HepG2 (cell line): ENCODE measurements around the gene XRCC1. TPM values are rescaled to one million over a fixed set of nuclear protein-coding genes. Genes with fewer than 3 reads are reported as not detected.

ENCODE experiments used
- BRD4 ChIP-seq: sonication (generic); formaldehyde crosslinking; IDR thresholded peaks from 2 replicates; pipeline ENCODE4 v1.4.0; 2020; ENCODE audit warnings: missing genetic modification reagents
- GFI1 ChIP-seq: sonication (generic); formaldehyde crosslinking; IDR thresholded peaks from 2 replicates; pipeline ENCODE4 v1.5.0; 2020; ENCODE audit warnings: missing genetic modification reagents, mild to moderate bottlenecking, borderline replicate concordance
- HOXA3 ChIP-seq: sonication (generic); formaldehyde crosslinking; IDR thresholded peaks from 2 replicates; pipeline ENCODE4 v1.5.0; 2020; ENCODE audit warnings: missing genetic modification reagents
- KDM5B ChIP-seq: sonication (generic); formaldehyde crosslinking; IDR thresholded peaks from 2 replicates; pipeline ENCODE4 v1.4.0; 2020; ENCODE audit warnings: missing genetic modification reagents, mild to moderate bottlenecking, borderline replicate concordance
- MAX ChIP-seq: IDR thresholded peaks from 2 replicates; pipeline ENCODE4 v1.6.1; 2012; ENCODE audit warnings: inconsistent platforms
- RAD51 ChIP-seq: fragments of 450-650 bp; IDR thresholded peaks from 2 replicates; pipeline ENCODE4 v1.6.1; 2016; ENCODE audit warnings: borderline replicate concordance
- SALL1 ChIP-seq: sonication (generic); formaldehyde crosslinking; IDR thresholded peaks from 2 replicates; pipeline ENCODE4 v1.8.0; 2022; ENCODE audit warnings: mild to moderate bottlenecking, missing genetic modification reagents
- SIN3A ChIP-seq: IDR thresholded peaks from 2 replicates; pipeline ENCODE4 v1.6.1; 2011; ENCODE audit warnings: low read depth, mild to moderate bottlenecking, control low read depth, low read length, borderline replicate concordance
- TFDP1 ChIP-seq: IDR thresholded peaks from 2 replicates; pipeline ENCODE4 v1.6.1; 2016; ENCODE audit warnings: missing compliant biosample characterization, missing genetic modification reagents, borderline replicate concordance
- ZFY ChIP-seq: sonication (generic); formaldehyde crosslinking; IDR thresholded peaks from 2 replicates; pipeline ENCODE4 v1.4.0; 2020; ENCODE audit warnings: missing genetic modification reagents
- ZNF713 ChIP-seq: sonication (generic); formaldehyde crosslinking; IDR thresholded peaks from 2 replicates; pipeline ENCODE4 v1.4.0; 2020; ENCODE audit warnings: mild to moderate bottlenecking, missing genetic modification reagents
- polyA plus RNA-seq, 8 experiments: library from polyadenylated mRNA; depleted of rRNA in 3 of 8; stranded (reverse) in 7 of 8; unstranded in 1 of 8; fragments of >200 nt; fragmentation: Illumina TruSeq in 4 of 8; extraction: Trizol in 4 of 8; gene quantifications; 2 replicates each; pipeline versions ENCODE4 v1.2.1 to v1.2.3, GENCODE V29; 2011 to 2016; ENCODE audit warnings: low read depth in 4 of 8, missing spikeins in 1 of 8, mixed read lengths in 1 of 8; ENCODE audit not compliant: insufficient read depth in 1 of 8
- total RNA-seq, 5 experiments: library from RNA; depleted of rRNA; stranded (reverse); fragments of >200 nt; fragmentation: Illumina TruSeq; extraction: Trizol; gene quantifications; 2 replicates each; pipeline ENCODE4 v1.2.3, GENCODE V29; 2016; ENCODE audit warnings: low read depth in 1 of 5
- TF ChIP-seq, protein P1 (sequence below): sonication (generic); formaldehyde crosslinking; IDR thresholded peaks from 2 replicates; pipeline ENCODE4 v1.5.1; 2020; ENCODE audit warnings: mild to moderate bottlenecking, missing genetic modification reagents, moderate library complexity
- TF ChIP-seq, protein P2 (sequence below): sonication (generic); formaldehyde crosslinking; IDR thresholded peaks from 2 replicates; pipeline ENCODE4 v1.5.0; 2020; ENCODE audit warnings: mild to moderate bottlenecking, missing genetic modification reagents, moderate library complexity
- TF ChIP-seq, protein P3 (sequence below): sonication (generic); formaldehyde crosslinking; IDR thresholded peaks from 2 replicates; pipeline ENCODE4 v1.4.0; 2020; ENCODE audit warnings: missing genetic modification reagents, borderline replicate concordance

The XRCC1 gene
- total and polyA plus RNA-seq, 2 of the 13 experiments (the other 11 are each of a cell fraction or from before 2014, with no cell fraction given): 24.7 to 26.3 TPM

DNA sequence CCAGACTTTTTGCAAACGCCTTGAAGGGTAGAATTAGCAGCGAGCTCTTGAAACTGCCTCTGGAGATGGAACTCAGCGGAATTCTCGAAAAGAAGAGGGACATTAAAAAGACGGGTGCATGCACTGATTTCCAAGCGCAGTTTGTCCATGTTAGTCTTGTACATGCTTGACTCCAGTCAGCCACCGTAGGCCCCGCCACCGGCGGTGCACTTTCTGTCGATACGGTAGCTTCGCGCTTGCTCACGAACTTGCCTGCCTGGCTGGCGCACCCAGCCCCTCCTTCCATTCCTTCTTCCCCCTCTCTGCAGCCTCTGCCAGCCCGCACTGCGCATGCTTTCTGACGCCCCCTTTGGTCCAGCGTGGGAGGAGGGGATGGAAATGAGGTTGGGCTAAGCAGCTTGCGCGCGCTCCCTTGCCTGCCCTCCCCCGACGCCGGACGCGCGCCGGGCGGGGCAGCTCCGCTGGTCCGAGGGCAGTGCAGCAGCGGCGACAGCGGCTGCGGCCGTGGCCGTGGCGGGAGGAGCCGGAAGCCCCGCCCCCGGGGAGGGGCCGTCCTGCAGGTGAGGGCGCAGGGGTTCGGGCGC is 42.3 kb downstream of the XRCC1 start, which contains the start of gene ZNF575 (continued):
- TF ChIP-seq, protein P1, sequence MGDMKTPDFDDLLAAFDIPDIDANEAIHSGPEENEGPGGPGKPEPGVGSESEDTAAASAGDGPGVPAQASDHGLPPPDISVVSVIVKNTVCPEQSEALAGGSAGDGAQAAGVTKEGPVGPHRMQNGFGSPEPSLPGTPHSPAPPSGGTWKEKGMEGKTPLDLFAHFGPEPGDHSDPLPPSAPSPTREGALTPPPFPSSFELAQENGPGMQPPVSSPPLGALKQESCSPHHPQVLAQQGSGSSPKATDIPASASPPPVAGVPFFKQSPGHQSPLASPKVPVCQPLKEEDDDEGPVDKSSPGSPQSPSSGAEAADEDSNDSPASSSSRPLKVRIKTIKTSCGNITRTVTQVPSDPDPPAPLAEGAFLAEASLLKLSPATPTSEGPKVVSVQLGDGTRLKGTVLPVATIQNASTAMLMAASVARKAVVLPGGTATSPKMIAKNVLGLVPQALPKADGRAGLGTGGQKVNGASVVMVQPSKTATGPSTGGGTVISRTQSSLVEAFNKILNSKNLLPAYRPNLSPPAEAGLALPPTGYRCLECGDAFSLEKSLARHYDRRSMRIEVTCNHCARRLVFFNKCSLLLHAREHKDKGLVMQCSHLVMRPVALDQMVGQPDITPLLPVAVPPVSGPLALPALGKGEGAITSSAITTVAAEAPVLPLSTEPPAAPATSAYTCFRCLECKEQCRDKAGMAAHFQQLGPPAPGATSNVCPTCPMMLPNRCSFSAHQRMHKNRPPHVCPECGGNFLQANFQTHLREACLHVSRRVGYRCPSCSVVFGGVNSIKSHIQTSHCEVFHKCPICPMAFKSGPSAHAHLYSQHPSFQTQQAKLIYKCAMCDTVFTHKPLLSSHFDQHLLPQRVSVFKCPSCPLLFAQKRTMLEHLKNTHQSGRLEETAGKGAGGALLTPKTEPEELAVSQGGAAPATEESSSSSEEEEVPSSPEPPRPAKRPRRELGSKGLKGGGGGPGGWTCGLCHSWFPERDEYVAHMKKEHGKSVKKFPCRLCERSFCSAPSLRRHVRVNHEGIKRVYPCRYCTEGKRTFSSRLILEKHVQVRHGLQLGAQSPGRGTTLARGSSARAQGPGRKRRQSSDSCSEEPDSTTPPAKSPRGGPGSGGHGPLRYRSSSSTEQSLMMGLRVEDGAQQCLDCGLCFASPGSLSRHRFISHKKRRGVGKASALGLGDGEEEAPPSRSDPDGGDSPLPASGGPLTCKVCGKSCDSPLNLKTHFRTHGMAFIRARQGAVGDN (CRISPR knock-in tag): peak; percentile 78
- TF ChIP-seq, protein P2, sequence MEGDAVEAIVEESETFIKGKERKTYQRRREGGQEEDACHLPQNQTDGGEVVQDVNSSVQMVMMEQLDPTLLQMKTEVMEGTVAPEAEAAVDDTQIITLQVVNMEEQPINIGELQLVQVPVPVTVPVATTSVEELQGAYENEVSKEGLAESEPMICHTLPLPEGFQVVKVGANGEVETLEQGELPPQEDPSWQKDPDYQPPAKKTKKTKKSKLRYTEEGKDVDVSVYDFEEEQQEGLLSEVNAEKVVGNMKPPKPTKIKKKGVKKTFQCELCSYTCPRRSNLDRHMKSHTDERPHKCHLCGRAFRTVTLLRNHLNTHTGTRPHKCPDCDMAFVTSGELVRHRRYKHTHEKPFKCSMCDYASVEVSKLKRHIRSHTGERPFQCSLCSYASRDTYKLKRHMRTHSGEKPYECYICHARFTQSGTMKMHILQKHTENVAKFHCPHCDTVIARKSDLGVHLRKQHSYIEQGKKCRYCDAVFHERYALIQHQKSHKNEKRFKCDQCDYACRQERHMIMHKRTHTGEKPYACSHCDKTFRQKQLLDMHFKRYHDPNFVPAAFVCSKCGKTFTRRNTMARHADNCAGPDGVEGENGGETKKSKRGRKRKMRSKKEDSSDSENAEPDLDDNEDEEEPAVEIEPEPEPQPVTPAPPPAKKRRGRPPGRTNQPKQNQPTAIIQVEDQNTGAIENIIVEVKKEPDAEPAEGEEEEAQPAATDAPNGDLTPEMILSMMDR (CRISPR knock-in tag): 0 out of 2 replicates have a peak, but pooled peaks have one; percentile 2
- TF ChIP-seq HOXA3 (CRISPR knock-in tag) (peak; percentile 43; the same call in 1 of the 2 replicates), RAD51 (no peak), GFI1 (CRISPR knock-in tag) (no peak), SIN3A (no peak), MAX (peak; percentile 55; the same call in 1 of the 2 replicates), KDM5B (CRISPR knock-in tag) (no peak), ZFY (CRISPR knock-in tag) (0 out of 2 replicates have a peak, but pooled peaks have one; percentile 23), ZNF713 (CRISPR knock-in tag) (no peak), BRD4 (CRISPR knock-in tag) (no peak), TFDP1 (CRISPR knock-in tag) (0 out of 2 replicates have a peak, but pooled peaks have one; percentile 17), SALL1 (CRISPR knock-in tag) (0 out of 2 replicates have a peak, but pooled peaks have one; percentile 38)
- TF ChIP-seq, protein P3, sequence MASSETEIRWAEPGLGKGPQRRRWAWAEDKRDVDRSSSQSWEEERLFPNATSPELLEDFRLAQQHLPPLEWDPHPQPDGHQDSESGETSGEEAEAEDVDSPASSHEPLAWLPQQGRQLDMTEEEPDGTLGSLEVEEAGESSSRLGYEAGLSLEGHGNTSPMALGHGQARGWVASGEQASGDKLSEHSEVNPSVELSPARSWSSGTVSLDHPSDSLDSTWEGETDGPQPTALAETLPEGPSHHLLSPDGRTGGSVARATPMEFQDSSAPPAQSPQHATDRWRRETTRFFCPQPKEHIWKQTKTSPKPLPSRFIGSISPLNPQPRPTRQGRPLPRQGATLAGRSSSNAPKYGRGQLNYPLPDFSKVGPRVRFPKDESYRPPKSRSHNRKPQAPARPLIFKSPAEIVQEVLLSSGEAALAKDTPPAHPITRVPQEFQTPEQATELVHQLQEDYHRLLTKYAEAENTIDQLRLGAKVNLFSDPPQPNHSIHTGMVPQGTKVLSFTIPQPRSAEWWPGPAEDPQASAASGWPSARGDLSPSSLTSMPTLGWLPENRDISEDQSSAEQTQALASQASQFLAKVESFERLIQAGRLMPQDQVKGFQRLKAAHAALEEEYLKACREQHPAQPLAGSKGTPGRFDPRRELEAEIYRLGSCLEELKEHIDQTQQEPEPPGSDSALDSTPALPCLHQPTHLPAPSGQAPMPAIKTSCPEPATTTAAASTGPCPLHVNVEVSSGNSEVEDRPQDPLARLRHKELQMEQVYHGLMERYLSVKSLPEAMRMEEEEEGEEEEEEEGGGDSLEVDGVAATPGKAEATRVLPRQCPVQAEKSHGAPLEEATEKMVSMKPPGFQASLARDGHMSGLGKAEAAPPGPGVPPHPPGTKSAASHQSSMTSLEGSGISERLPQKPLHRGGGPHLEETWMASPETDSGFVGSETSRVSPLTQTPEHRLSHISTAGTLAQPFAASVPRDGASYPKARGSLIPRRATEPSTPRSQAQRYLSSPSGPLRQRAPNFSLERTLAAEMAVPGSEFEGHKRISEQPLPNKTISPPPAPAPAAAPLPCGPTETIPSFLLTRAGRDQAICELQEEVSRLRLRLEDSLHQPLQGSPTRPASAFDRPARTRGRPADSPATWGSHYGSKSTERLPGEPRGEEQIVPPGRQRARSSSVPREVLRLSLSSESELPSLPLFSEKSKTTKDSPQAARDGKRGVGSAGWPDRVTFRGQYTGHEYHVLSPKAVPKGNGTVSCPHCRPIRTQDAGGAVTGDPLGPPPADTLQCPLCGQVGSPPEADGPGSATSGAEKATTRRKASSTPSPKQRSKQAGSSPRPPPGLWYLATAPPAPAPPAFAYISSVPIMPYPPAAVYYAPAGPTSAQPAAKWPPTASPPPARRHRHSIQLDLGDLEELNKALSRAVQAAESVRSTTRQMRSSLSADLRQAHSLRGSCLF (CRISPR knock-in tag): no peak
